Measurements from ENCODE around the gene MEF2A.

- TF ChIP-seq ZFP30 (CRISPR knock-in tag; IDR thresholded peaks at IDR 0.05) (no peak), ESRRG (CRISPR knock-in tag; IDR thresholded peaks at IDR 0.05) (no peak), OSR1 (CRISPR knock-in tag; IDR thresholded peaks at IDR 0.05) (no peak)
- TF ChIP-seq, protein P1, sequence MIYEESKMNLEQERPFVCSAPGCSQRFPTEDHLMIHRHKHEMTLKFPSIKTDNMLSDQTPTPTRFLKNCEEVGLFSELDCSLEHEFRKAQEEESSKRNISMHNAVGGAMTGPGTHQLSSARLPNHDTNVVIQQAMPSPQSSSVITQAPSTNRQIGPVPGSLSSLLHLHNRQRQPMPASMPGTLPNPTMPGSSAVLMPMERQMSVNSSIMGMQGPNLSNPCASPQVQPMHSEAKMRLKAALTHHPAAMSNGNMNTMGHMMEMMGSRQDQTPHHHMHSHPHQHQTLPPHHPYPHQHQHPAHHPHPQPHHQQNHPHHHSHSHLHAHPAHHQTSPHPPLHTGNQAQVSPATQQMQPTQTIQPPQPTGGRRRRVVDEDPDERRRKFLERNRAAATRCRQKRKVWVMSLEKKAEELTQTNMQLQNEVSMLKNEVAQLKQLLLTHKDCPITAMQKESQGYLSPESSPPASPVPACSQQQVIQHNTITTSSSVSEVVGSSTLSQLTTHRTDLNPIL (CRISPR knock-in tag; IDR thresholded peaks at IDR 0.05; ENCODE audit: low read depth), result no peak
- TF ChIP-seq, protein P2, sequence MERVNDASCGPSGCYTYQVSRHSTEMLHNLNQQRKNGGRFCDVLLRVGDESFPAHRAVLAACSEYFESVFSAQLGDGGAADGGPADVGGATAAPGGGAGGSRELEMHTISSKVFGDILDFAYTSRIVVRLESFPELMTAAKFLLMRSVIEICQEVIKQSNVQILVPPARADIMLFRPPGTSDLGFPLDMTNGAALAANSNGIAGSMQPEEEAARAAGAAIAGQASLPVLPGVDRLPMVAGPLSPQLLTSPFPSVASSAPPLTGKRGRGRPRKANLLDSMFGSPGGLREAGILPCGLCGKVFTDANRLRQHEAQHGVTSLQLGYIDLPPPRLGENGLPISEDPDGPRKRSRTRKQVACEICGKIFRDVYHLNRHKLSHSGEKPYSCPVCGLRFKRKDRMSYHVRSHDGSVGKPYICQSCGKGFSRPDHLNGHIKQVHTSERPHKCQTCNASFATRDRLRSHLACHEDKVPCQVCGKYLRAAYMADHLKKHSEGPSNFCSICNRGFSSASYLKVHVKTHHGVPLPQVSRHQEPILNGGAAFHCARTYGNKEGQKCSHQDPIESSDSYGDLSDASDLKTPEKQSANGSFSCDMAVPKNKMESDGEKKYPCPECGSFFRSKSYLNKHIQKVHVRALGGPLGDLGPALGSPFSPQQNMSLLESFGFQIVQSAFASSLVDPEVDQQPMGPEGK (CRISPR knock-in tag; IDR thresholded peaks at IDR 0.05; ENCODE audit: borderline replicate concordance), result no peak
These were observed 40.2 kb downstream of the MEF2A start for GRCh38 chr15:99605990-99606389.
